ENCODE data around the gene CANX.

The CANX gene

DNA sequence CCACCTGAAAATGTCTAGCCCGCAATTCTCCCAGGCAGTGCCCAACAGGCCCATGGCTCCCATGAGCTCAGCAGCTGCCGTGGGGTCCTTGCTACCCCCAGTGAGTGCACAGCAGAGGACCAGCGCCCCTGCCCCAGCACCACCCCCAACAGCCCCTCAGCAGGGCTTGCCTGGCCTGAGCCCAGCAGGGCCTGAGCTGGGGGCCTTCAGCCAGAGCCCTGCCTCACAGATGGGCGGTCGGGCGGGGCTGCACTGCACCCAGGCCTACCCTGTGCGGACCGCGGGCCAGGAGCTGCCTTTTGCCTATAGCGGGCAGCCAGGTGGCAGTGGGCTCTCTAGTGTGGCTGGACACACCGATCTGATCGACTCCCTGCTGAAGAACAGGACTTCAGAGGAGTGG lies 75.7 kb downstream of the CANX start:
- no peak for DNase-seq (ENCODE audit: low spot score)

DNA sequence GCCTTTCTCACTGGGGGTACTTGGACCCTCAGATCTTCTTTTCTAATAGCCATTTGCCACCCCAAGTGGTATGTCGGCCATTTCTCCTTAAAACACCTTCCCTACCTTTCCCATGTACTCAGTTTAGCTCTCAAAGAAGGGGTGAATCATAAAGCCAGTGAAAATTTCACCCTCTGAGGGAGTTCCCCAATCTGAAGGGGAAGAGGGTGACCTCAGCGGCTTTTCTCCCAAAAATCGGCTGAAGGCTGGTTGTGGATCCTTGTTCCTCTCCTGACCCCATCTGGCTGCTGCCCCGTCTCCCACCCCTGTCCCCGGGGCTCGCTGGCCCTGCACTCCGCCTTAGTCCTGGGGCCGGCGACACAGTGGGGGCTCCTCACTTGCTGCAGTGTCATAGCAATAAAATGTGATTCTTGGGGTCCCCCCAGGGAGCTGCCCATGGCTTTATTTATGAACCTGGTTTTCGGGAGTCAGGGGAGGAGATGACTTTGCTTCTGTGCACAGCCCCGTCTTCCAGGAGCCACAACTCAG lies 77.7 kb downstream of the CANX start:
- no peak for DNase-seq (ENCODE audit: low spot score)

DNA sequence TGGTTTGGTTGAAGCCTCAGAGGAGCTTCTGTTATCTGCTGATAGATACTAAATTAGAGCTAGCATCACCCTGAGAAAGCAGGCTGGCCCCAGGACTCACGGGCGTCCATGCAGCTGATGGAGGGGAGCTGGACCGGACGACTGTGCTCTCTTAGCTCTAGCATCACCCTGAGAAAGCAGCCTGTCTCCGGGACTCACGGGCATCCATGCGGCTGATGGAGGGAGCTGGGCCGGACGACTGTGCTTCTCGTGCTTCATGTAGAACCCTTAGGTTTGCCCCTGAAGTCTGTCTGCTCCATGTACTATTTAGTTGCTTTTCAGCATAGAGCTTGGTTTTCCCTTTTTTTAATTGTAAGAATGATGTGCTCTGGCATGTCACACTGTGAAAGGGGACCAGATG lies 78.7 kb downstream of the CANX start:
- no peak for DNase-seq (ENCODE audit: low spot score)

DNA sequence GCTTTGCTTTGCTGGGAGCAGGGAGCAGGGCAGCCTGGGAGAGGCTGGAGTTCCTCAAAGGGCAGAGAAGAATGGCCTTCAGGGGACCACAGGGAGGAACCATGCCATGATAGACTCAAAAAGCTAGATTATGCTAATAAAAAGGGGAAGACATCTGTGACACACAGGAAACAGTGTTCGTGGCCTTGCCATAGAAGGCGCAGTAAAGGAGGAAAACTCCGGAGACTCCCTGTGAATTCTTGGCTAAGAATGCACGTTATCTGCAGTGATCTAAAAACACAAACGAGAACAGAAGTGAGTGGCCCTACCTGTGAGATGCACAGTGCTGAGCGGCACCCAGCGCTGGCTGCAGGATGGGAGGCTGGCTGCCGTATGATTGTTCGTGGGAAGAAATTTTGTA lies 79.1 kb downstream of the CANX start:
- no peak for DNase-seq (ENCODE audit: low spot score)

DNA sequence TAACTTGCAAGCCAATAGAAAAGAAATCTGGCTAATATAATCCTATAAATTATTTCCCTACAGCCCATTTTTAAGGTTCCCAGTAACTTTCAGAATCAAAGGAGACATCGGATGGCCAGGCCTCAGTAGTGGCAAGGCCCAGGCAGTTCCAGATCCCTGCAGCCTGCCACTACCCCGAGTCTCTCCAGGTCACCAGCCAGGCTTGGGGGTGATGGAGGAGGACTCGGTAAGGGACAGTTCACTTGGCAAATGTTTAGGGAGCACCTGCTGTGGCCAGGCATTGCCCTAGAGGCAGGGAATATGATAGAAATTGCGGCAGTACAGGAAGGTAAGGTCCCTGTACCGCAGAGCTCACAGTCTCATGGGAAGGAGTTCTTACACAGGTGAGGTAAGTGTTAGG lies 79.8 kb downstream of the CANX start:
- no peak for DNase-seq (ENCODE audit: low spot score)

DNA sequence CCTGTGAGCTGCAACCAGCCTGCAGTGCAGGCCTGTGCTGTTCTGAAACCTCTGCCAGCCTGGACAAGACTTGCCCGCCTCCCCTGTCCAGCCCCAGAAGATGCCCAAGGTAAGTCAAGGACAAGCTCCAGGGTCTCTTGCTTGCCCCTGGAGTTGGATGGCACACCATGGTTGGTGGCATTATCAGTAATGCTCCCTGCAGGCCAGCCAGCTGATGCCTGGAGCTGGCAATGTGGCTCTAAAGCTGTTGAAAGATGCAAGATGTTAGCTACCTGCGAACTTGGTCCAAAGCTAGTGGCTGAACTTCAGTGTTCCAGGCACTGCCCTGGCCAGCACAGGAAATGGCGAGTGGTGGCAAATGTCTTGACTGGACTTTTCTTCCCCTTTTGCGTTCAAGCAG lies 81.1 kb downstream of the CANX start:
- no peak for DNase-seq (ENCODE audit: low spot score)

DNA sequence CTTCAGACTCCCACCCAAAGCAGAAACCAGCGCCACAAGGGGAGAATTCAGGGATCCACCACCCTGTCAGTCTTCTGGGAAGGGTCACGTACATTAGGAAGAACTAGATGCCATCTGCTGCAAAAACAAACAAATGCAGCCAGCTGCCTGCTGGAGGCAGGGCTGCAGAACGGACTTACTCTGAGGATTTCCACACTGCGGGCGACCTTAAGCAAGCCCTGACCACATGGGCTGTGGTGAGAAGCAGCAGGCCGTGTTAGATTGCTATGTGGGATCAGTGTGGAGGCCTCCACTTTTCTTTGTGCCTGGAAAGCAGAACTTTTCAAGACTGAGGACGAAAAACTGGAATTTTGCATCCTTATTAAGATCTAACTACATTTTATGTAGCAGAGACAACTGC lies 81.6 kb downstream of the CANX start:
- DNase-seq (ENCODE audit: low spot score): no peak
